ENCODE results near the gene BEST1.

- no peak for TF ChIP-seq EZH2phosphoT487 (IDR thresholded peaks at IDR 0.05)
- TF ChIP-seq CTCF (IDR thresholded peaks at IDR 0.05) = no peak
Measured at GRCh38 chr11:61940466-61940865, 9.7 kb upstream of the BEST1 start.

Measured in neural progenitor cell (in vitro differentiated cells).